ENCODE measurements around the gene INPP5E.
"Not testable (repeated sequence)": the region's sequence is repeated elsewhere in the genome, so short reads cannot be mapped to it uniquely, and the experiment has no call there.

Gene INPP5E

GRCh38 chr9:136426787-136427186, 12.9 kb downstream of the INPP5E start:
- Histone ChIP-seq H3K79me2 (ENCODE audit: low read length) (no peaks in the 10 kb centered on the region), H3K9me3 (replicated peaks; ENCODE audit: insufficient read depth, low read length) (no peaks in the 10 kb centered on the region), H3K27ac (ENCODE audit: low read length) (no peak overlapping the region), H3K4me1 (ENCODE audit: low read length) (no peaks in the 10 kb centered on the region), H3K4me3 (ENCODE audit: low read length) (no peak overlapping the region), H3F3A (ENCODE audit: insufficient read depth, low read length) (no peaks in the 10 kb centered on the region), H3K36me3 (replicated peaks; ENCODE audit: insufficient read depth, low read length) (peaks cover 3% of the 10 kb centered on the region; the same call in 1 of the 2 replicates), H3K9me2 (replicated peaks; ENCODE audit: insufficient read depth, low read length) (no peaks in the 10 kb centered on the region), H2AFZ (ENCODE audit: low read length) (no peak overlapping the region), H3K27me3 (replicated peaks; ENCODE audit: insufficient read depth, low read length) (no peaks in the 10 kb centered on the region), H3K9ac (ENCODE audit: low read length) (no peak overlapping the region), H3K4me2 (ENCODE audit: low read depth, low read length) (no peak overlapping the region), H4K20me1 (ENCODE audit: insufficient read depth, low read length) (no peaks in the 10 kb centered on the region)
- no peak for TF ChIP-seq EZH2 (optimal IDR thresholded peaks at IDR 0.05; ENCODE audit: low read depth, low read length)
- TF ChIP-seq CTCF (IDR thresholded peaks at IDR 0.05; ENCODE audit: low read length) = no peak
- TF ChIP-seq EZH2phosphoT487 (IDR thresholded peaks at IDR 0.05; ENCODE audit: low read length) = no peak
- DNase-seq = no peak

- not testable (repeated sequence) for H3K9me2 ChIP-seq (replicated peaks; ENCODE audit: insufficient read depth, low read length); H3K9me3 ChIP-seq (replicated peaks; ENCODE audit: insufficient read depth, low read length); H3K4me2 ChIP-seq (ENCODE audit: low read depth, low read length); H3K79me2 ChIP-seq (ENCODE audit: low read length); H2AFZ ChIP-seq (ENCODE audit: low read length); H3K4me3 ChIP-seq (ENCODE audit: low read length); H3K4me1 ChIP-seq (ENCODE audit: low read length); H3K36me3 ChIP-seq (replicated peaks; ENCODE audit: insufficient read depth, low read length); H3F3A ChIP-seq (ENCODE audit: insufficient read depth, low read length); H3K27ac ChIP-seq (ENCODE audit: low read length); H4K20me1 ChIP-seq (ENCODE audit: insufficient read depth, low read length); DNase-seq; H3K27me3 ChIP-seq (replicated peaks; ENCODE audit: insufficient read depth, low read length); H3K9ac ChIP-seq (ENCODE audit: low read length)
Measured at GRCh38 chr9:136425367-136425766, 14.3 kb downstream of the INPP5E start.

DNA sequence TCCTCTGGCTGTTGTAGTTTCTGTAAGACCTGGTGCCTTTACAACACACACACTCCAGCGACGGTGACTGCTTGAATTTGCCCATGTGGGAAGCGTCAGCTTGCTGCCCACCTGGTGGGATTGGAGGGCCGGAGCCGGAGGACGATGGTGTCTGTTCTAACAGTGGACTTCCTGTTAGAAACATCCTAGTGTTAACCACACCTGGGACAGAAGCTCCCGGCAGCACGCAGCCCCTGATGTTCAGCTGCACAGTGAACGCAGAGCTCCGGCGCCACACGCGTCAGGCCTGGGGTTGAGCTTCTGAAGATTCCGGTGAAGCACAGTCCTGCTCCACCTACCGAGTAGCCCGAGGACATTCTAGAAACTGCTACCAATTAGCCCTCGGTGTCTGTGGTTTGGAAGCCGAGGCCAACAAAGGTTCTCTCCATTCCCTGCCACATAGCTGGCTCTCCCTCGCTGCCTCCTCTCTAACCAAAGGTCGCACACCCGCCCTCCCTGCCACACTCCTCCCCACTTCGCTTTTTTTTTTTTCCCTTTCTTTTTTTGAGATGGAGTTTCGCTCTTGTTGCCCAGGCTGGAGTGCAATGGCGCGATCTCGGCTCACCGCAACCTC, 14.8 kb downstream of the INPP5E start:
- no peaks in the 10 kb centered on the region for H3K79me2 ChIP-seq (ENCODE audit: low read length)
- DNase-seq = no peak
- H3K9me2 ChIP-seq (replicated peaks; ENCODE audit: insufficient read depth, low read length) = no peaks in the 10 kb centered on the region
- H3K9me3 ChIP-seq (replicated peaks; ENCODE audit: insufficient read depth, low read length) = no peaks in the 10 kb centered on the region
- no peaks in the 10 kb centered on the region for H4K20me1 ChIP-seq (ENCODE audit: insufficient read depth, low read length)
- H2AFZ ChIP-seq (ENCODE audit: low read length) = no peak overlapping the region
- H3K36me3 ChIP-seq (replicated peaks; ENCODE audit: insufficient read depth, low read length) = peaks cover 3% of the 10 kb centered on the region; the same call in 1 of the 2 replicates
- no peak overlapping the region for H3K4me2 ChIP-seq (ENCODE audit: low read depth, low read length)
- H3K27me3 ChIP-seq (replicated peaks; ENCODE audit: insufficient read depth, low read length) = no peaks in the 10 kb centered on the region
- H3K4me3 ChIP-seq (ENCODE audit: low read length) = no peak overlapping the region
- H3K27ac ChIP-seq (ENCODE audit: low read length) = no peak overlapping the region
- H3K9ac ChIP-seq (ENCODE audit: low read length) = no peak overlapping the region
- TF ChIP-seq EZH2phosphoT487 (IDR thresholded peaks at IDR 0.05; ENCODE audit: low read length) (no peak), EZH2 (optimal IDR thresholded peaks at IDR 0.05; ENCODE audit: low read depth, low read length) (no peak), CTCF (IDR thresholded peaks at IDR 0.05; ENCODE audit: low read length) (no peak)
- no peaks in the 10 kb centered on the region for H3F3A ChIP-seq (ENCODE audit: insufficient read depth, low read length)
- no peaks in the 10 kb centered on the region for H3K4me1 ChIP-seq (ENCODE audit: low read length)

- no peak overlapping the region for H3K9ac ChIP-seq (ENCODE audit: low read length)
- H3K36me3 ChIP-seq (replicated peaks; ENCODE audit: insufficient read depth, low read length) = peaks cover 3% of the 10 kb centered on the region; the same call in 1 of the 2 replicates
- H3K27ac ChIP-seq (ENCODE audit: low read length) = no peak overlapping the region
- no peaks in the 10 kb centered on the region for H3K4me1 ChIP-seq (ENCODE audit: low read length)
- no peak overlapping the region for H3K4me2 ChIP-seq (ENCODE audit: low read depth, low read length)
- no peak overlapping the region for H2AFZ ChIP-seq (ENCODE audit: low read length)
- no peaks in the 10 kb centered on the region for H3K9me3 ChIP-seq (replicated peaks; ENCODE audit: insufficient read depth, low read length)
- H3K27me3 ChIP-seq (replicated peaks; ENCODE audit: insufficient read depth, low read length) = no peaks in the 10 kb centered on the region
- H3K9me2 ChIP-seq (replicated peaks; ENCODE audit: insufficient read depth, low read length) = no peaks in the 10 kb centered on the region
- TF ChIP-seq CTCF (IDR thresholded peaks at IDR 0.05; ENCODE audit: low read length) = no peak
- TF ChIP-seq EZH2 (optimal IDR thresholded peaks at IDR 0.05; ENCODE audit: low read depth, low read length) = no peak
- H3K79me2 ChIP-seq (ENCODE audit: low read length) = no peaks in the 10 kb centered on the region
- H3F3A ChIP-seq (ENCODE audit: insufficient read depth, low read length) = no peaks in the 10 kb centered on the region
- no peak for DNase-seq
- H4K20me1 ChIP-seq (ENCODE audit: insufficient read depth, low read length) = no peaks in the 10 kb centered on the region
- no peak overlapping the region for H3K4me3 ChIP-seq (ENCODE audit: low read length)
Measured at GRCh38 chr9:136423432-136424146, 16.1 kb downstream of the INPP5E start.

All from MM.1S (cell line).